Neural cell (in vitro differentiated cells): Measurements from ENCODE around the gene WDR70. TPM values are rescaled to one million over a fixed set of nuclear protein-coding genes. Genes with fewer than 3 reads are reported as not detected.

Source experiments
- H2AFZ ChIP-seq: fragments of 200-600, 300-800 bp; sonication (generic), shearing (Covaris generic); 2 replicates; pipeline ENCODE4 v1.6.0; 2014; ENCODE audit warnings: low read depth, mild to moderate bottlenecking, antibody characterized with exemption, low read length, moderate library complexity
- H3F3A ChIP-seq: fragments of 200-600 bp; shearing (Covaris generic); 2 replicates; pipeline ENCODE4 v1.6.1; 2016; ENCODE audit warnings: mild to moderate bottlenecking, moderate library complexity, mixed read lengths, antibody characterized with exemption, low read length; ENCODE audit not compliant: insufficient read depth, poor library complexity, severe bottlenecking
- H3K27ac ChIP-seq: fragments of 200-600, 300-800 bp; sonication (generic), shearing (Covaris generic); 2 replicates; pipeline ENCODE4 v1.5.1; 2014; ENCODE audit warnings: mild to moderate bottlenecking, low read length, moderate library complexity
- H3K27me3 ChIP-seq: fragments of 300-800, 200-600 bp; sonication (generic), shearing (Covaris generic); 2 replicates; pipeline ENCODE4 v1.6.0; 2014; ENCODE audit warnings: mild to moderate bottlenecking, low read depth, low read length, moderate library complexity; ENCODE audit not compliant: insufficient read depth
- H3K36me3 ChIP-seq: fragments of 300-800, 200-600 bp; sonication (generic), shearing (Covaris generic); 2 replicates; pipeline ENCODE4 v1.5.1; 2014; ENCODE audit warnings: mild to moderate bottlenecking, antibody characterized with exemption, low read length, moderate library complexity; ENCODE audit not compliant: insufficient read depth
- H3K4me2 ChIP-seq: fragments of 300-800, 200-600 bp; sonication (generic), shearing (Covaris generic); 2 replicates; pipeline ENCODE4 v1.6.0; 2014; ENCODE audit warnings: mild to moderate bottlenecking, low read length
- H3K4me3 ChIP-seq: fragments of 300-800, 200-600 bp; sonication (generic), shearing (Covaris generic); 2 replicates; pipeline ENCODE4 v1.5.1; 2014; ENCODE audit warnings: mild to moderate bottlenecking, low read length, moderate library complexity
- H3K79me2 ChIP-seq: fragments of 200-600 bp; shearing (Covaris generic); replicated peaks from 2 replicates; pipeline ENCODE4 v1.6.0; 2014; ENCODE audit warnings: mild to moderate bottlenecking, low read length, moderate library complexity; ENCODE audit not compliant: insufficient read depth
- H3K9ac ChIP-seq: fragments of 300-800, 200-600 bp; sonication (generic), shearing (Covaris generic); 2 replicates; pipeline ENCODE4 v1.6.1; 2016; ENCODE audit warnings: mild to moderate bottlenecking, low read length, mixed read lengths
- H3K9me2 ChIP-seq: fragments of 200-600 bp; shearing (Covaris generic); 2 replicates; pipeline ENCODE4 v1.6.1; 2016; ENCODE audit warnings: mild to moderate bottlenecking, low read length, mixed read lengths; ENCODE audit not compliant: insufficient read depth
- H3K9me3 ChIP-seq: fragments of 200-600, 300-800 bp; sonication (generic), shearing (Covaris generic); 2 replicates; pipeline ENCODE4 v1.6.1; 2016; ENCODE audit warnings: mild to moderate bottlenecking, mixed run types, low read length, moderate library complexity, mixed read lengths
- H4K20me1 ChIP-seq: fragments of 200-600 bp; shearing (Covaris generic); 2 replicates; pipeline ENCODE4 v1.6.1; 2016; ENCODE audit warnings: mild to moderate bottlenecking, mixed run types; ENCODE audit not compliant: insufficient read depth
- EZH2 ChIP-seq: fragments of 200-600, 300-800 bp; shearing (Covaris generic), sonication (generic); IDR thresholded peaks from 2 replicates; pipeline ENCODE4 v1.6.1; 2014; ENCODE audit warnings: antibody characterized with exemption, low read length, borderline replicate concordance, mild to moderate bottlenecking; ENCODE audit not compliant: insufficient read depth, poor library complexity, severe bottlenecking
- MXI1 ChIP-seq: fragments of 450-650 bp; conservative IDR thresholded peaks from 2 replicates; pipeline ENCODE4 v1.6.1; 2014; ENCODE audit warnings: antibody characterized with exemption, mild to moderate bottlenecking; ENCODE audit not compliant: poor library complexity, severe bottlenecking
- POLR2AphosphoS5 ChIP-seq: IDR thresholded peaks from 2 replicates; pipeline ENCODE4 v1.6.1; 2012
- SMC3 ChIP-seq: fragments of 450-650 bp; conservative IDR thresholded peaks from 2 replicates; pipeline ENCODE4 v1.6.1; 2014; ENCODE audit warnings: antibody characterized with exemption, mild to moderate bottlenecking, moderate library complexity; ENCODE audit not compliant: poor library complexity
- TAF1 ChIP-seq: IDR thresholded peaks from 2 replicates; pipeline ENCODE4 v1.6.1; 2012; ENCODE audit warnings: low read depth
- polyA plus RNA-seq: library from polyadenylated mRNA; depleted of rRNA; stranded (reverse); fragments of >200 nt; gene quantifications from 2 replicates; pipeline ENCODE4 v1.2.3, GENCODE V29; 2014
- TF ChIP-seq, protein P1 (sequence below): IDR thresholded peaks from 2 replicates; pipeline ENCODE4 v1.6.1; 2012; ENCODE audit warnings: borderline replicate concordance
- TF ChIP-seq, protein P2 (sequence below): fragments of 450-650 bp; IDR thresholded peaks from 2 replicates; pipeline ENCODE4 v1.5.1; 2014; ENCODE audit warnings: antibody characterized with exemption, mild to moderate bottlenecking, moderate library complexity; ENCODE audit not compliant: poor library complexity, severe bottlenecking

WDR70 gene
- polyA plus RNA-seq, 1 donor from 2014 or later = 40.9 TPM

- Histone ChIP-seq H3K4me3 (no peak overlapping the region), H3K79me2 (no peaks in the 10 kb centered on the region), H3K27ac (no peak overlapping the region)
These were observed 283.2 kb downstream of the WDR70 start for GRCh38 chr5:37662362-37662761.

GRCh38 chr5:37662789-37663485, 283.8 kb downstream of the WDR70 start:
- Histone ChIP-seq H3K9me3 (no peaks in the 10 kb centered on the region), H3K4me3 (no peak overlapping the region), H3K79me2 (no peaks in the 10 kb centered on the region), H4K20me1 (no peaks in the 10 kb centered on the region), H3K27me3 (no peaks in the 10 kb centered on the region), H3K4me2 (no peak overlapping the region), H3F3A (no peaks in the 10 kb centered on the region), H3K27ac (no peak overlapping the region), H3K9me2 (peaks cover 1% of the 10 kb centered on the region), H3K9ac (no peak overlapping the region), H2AFZ (no peak overlapping the region), H3K36me3 (no peaks in the 10 kb centered on the region)
- TF ChIP-seq SMC3 (no peak), TAF1 (no peak), MXI1 (no peak), EZH2 (no peak), POLR2AphosphoS5 (no peak)
- TF ChIP-seq, protein P1, sequence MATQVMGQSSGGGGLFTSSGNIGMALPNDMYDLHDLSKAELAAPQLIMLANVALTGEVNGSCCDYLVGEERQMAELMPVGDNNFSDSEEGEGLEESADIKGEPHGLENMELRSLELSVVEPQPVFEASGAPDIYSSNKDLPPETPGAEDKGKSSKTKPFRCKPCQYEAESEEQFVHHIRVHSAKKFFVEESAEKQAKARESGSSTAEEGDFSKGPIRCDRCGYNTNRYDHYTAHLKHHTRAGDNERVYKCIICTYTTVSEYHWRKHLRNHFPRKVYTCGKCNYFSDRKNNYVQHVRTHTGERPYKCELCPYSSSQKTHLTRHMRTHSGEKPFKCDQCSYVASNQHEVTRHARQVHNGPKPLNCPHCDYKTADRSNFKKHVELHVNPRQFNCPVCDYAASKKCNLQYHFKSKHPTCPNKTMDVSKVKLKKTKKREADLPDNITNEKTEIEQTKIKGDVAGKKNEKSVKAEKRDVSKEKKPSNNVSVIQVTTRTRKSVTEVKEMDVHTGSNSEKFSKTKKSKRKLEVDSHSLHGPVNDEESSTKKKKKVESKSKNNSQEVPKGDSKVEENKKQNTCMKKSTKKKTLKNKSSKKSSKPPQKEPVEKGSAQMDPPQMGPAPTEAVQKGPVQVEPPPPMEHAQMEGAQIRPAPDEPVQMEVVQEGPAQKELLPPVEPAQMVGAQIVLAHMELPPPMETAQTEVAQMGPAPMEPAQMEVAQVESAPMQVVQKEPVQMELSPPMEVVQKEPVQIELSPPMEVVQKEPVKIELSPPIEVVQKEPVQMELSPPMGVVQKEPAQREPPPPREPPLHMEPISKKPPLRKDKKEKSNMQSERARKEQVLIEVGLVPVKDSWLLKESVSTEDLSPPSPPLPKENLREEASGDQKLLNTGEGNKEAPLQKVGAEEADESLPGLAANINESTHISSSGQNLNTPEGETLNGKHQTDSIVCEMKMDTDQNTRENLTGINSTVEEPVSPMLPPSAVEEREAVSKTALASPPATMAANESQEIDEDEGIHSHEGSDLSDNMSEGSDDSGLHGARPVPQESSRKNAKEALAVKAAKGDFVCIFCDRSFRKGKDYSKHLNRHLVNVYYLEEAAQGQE = no peak

More at GRCh38 chr5:37662362-37662761, 283.2 kb downstream of the WDR70 start:
- Histone ChIP-seq H4K20me1 (no peaks in the 10 kb centered on the region), H3K9me2 (no peaks in the 10 kb centered on the region), H3K4me2 (no peak overlapping the region), H3F3A (no peaks in the 10 kb centered on the region), H3K36me3 (no peaks in the 10 kb centered on the region), H3K27me3 (no peaks in the 10 kb centered on the region), H3K9me3 (no peaks in the 10 kb centered on the region), H3K9ac (no peak overlapping the region), H2AFZ (no peak overlapping the region)
- TF ChIP-seq, protein P2, sequence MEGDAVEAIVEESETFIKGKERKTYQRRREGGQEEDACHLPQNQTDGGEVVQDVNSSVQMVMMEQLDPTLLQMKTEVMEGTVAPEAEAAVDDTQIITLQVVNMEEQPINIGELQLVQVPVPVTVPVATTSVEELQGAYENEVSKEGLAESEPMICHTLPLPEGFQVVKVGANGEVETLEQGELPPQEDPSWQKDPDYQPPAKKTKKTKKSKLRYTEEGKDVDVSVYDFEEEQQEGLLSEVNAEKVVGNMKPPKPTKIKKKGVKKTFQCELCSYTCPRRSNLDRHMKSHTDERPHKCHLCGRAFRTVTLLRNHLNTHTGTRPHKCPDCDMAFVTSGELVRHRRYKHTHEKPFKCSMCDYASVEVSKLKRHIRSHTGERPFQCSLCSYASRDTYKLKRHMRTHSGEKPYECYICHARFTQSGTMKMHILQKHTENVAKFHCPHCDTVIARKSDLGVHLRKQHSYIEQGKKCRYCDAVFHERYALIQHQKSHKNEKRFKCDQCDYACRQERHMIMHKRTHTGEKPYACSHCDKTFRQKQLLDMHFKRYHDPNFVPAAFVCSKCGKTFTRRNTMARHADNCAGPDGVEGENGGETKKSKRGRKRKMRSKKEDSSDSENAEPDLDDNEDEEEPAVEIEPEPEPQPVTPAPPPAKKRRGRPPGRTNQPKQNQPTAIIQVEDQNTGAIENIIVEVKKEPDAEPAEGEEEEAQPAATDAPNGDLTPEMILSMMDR = no peak
- TF ChIP-seq MXI1 (no peak), SMC3 (no peak), POLR2AphosphoS5 (no peak), EZH2 (no peak)
- TF ChIP-seq, protein P1 = no peak
